Neural cell (in vitro differentiated cells): ENCODE data around the gene SPAG16. TPM values are rescaled to one million over a fixed set of nuclear protein-coding genes. Genes with fewer than 3 reads are reported as not detected.

Experiments used
- H2AFZ ChIP-seq: fragments of 200-600, 300-800 bp; sonication (generic), shearing (Covaris generic); 2 replicates; pipeline ENCODE4 v1.6.0; 2014; ENCODE audit warnings: low read depth, mild to moderate bottlenecking, antibody characterized with exemption, low read length, moderate library complexity
- H3F3A ChIP-seq: fragments of 200-600 bp; shearing (Covaris generic); 2 replicates; pipeline ENCODE4 v1.6.1; 2016; ENCODE audit warnings: mild to moderate bottlenecking, moderate library complexity, mixed read lengths, antibody characterized with exemption, low read length; ENCODE audit not compliant: insufficient read depth, poor library complexity, severe bottlenecking
- H3K27ac ChIP-seq: fragments of 200-600, 300-800 bp; sonication (generic), shearing (Covaris generic); 2 replicates; pipeline ENCODE4 v1.5.1; 2014; ENCODE audit warnings: mild to moderate bottlenecking, low read length, moderate library complexity
- H3K27me3 ChIP-seq: fragments of 300-800, 200-600 bp; sonication (generic), shearing (Covaris generic); 2 replicates; pipeline ENCODE4 v1.6.0; 2014; ENCODE audit warnings: mild to moderate bottlenecking, low read depth, low read length, moderate library complexity; ENCODE audit not compliant: insufficient read depth
- H3K36me3 ChIP-seq: fragments of 300-800, 200-600 bp; sonication (generic), shearing (Covaris generic); 2 replicates; pipeline ENCODE4 v1.5.1; 2014; ENCODE audit warnings: mild to moderate bottlenecking, antibody characterized with exemption, low read length, moderate library complexity; ENCODE audit not compliant: insufficient read depth
- H3K4me2 ChIP-seq: fragments of 300-800, 200-600 bp; sonication (generic), shearing (Covaris generic); 2 replicates; pipeline ENCODE4 v1.6.0; 2014; ENCODE audit warnings: mild to moderate bottlenecking, low read length
- H3K4me3 ChIP-seq: fragments of 300-800, 200-600 bp; sonication (generic), shearing (Covaris generic); 2 replicates; pipeline ENCODE4 v1.5.1; 2014; ENCODE audit warnings: mild to moderate bottlenecking, low read length, moderate library complexity
- H3K79me2 ChIP-seq: fragments of 200-600 bp; shearing (Covaris generic); replicated peaks from 2 replicates; pipeline ENCODE4 v1.6.0; 2014; ENCODE audit warnings: mild to moderate bottlenecking, low read length, moderate library complexity; ENCODE audit not compliant: insufficient read depth
- H3K9ac ChIP-seq: fragments of 300-800, 200-600 bp; sonication (generic), shearing (Covaris generic); 2 replicates; pipeline ENCODE4 v1.6.1; 2016; ENCODE audit warnings: mild to moderate bottlenecking, low read length, mixed read lengths
- H3K9me2 ChIP-seq: fragments of 200-600 bp; shearing (Covaris generic); 2 replicates; pipeline ENCODE4 v1.6.1; 2016; ENCODE audit warnings: mild to moderate bottlenecking, low read length, mixed read lengths; ENCODE audit not compliant: insufficient read depth
- H3K9me3 ChIP-seq: fragments of 200-600, 300-800 bp; sonication (generic), shearing (Covaris generic); 2 replicates; pipeline ENCODE4 v1.6.1; 2016; ENCODE audit warnings: mild to moderate bottlenecking, mixed run types, low read length, moderate library complexity, mixed read lengths
- H4K20me1 ChIP-seq: fragments of 200-600 bp; shearing (Covaris generic); 2 replicates; pipeline ENCODE4 v1.6.1; 2016; ENCODE audit warnings: mild to moderate bottlenecking, mixed run types; ENCODE audit not compliant: insufficient read depth
- EP300 ChIP-seq: fragments of 450-650 bp; conservative IDR thresholded peaks from 2 replicates; pipeline ENCODE4 v1.6.1; 2014; ENCODE audit warnings: antibody characterized with exemption, mild to moderate bottlenecking, moderate library complexity; ENCODE audit not compliant: poor library complexity, severe bottlenecking
- EZH2 ChIP-seq: fragments of 200-600, 300-800 bp; shearing (Covaris generic), sonication (generic); IDR thresholded peaks from 2 replicates; pipeline ENCODE4 v1.6.1; 2014; ENCODE audit warnings: antibody characterized with exemption, low read length, borderline replicate concordance, mild to moderate bottlenecking; ENCODE audit not compliant: insufficient read depth, poor library complexity, severe bottlenecking
- MXI1 ChIP-seq: fragments of 450-650 bp; conservative IDR thresholded peaks from 2 replicates; pipeline ENCODE4 v1.6.1; 2014; ENCODE audit warnings: antibody characterized with exemption, mild to moderate bottlenecking; ENCODE audit not compliant: poor library complexity, severe bottlenecking
- POLR2AphosphoS5 ChIP-seq: IDR thresholded peaks from 2 replicates; pipeline ENCODE4 v1.6.1; 2012
- RAD21 ChIP-seq: fragments of 450-650 bp; conservative IDR thresholded peaks from 2 replicates; pipeline ENCODE4 v1.6.1; 2014; ENCODE audit warnings: antibody characterized with exemption, mild to moderate bottlenecking, moderate library complexity
- SMC3 ChIP-seq: fragments of 450-650 bp; conservative IDR thresholded peaks from 2 replicates; pipeline ENCODE4 v1.6.1; 2014; ENCODE audit warnings: antibody characterized with exemption, mild to moderate bottlenecking, moderate library complexity; ENCODE audit not compliant: poor library complexity
- TAF1 ChIP-seq: IDR thresholded peaks from 2 replicates; pipeline ENCODE4 v1.6.1; 2012; ENCODE audit warnings: low read depth
- polyA plus RNA-seq: library from polyadenylated mRNA; depleted of rRNA; stranded (reverse); fragments of >200 nt; gene quantifications from 2 replicates; pipeline ENCODE4 v1.2.3, GENCODE V29; 2014
- TF ChIP-seq, protein P1 (sequence below): IDR thresholded peaks from 2 replicates; pipeline ENCODE4 v1.6.1; 2012; ENCODE audit warnings: borderline replicate concordance
- TF ChIP-seq, protein P2 (sequence below): fragments of 450-650 bp; IDR thresholded peaks from 2 replicates; pipeline ENCODE4 v1.5.1; 2014; ENCODE audit warnings: antibody characterized with exemption, mild to moderate bottlenecking, moderate library complexity; ENCODE audit not compliant: poor library complexity, severe bottlenecking

Gene SPAG16
- polyA plus RNA-seq, 1 donor from 2014 or later = 75.4 TPM

DNA sequence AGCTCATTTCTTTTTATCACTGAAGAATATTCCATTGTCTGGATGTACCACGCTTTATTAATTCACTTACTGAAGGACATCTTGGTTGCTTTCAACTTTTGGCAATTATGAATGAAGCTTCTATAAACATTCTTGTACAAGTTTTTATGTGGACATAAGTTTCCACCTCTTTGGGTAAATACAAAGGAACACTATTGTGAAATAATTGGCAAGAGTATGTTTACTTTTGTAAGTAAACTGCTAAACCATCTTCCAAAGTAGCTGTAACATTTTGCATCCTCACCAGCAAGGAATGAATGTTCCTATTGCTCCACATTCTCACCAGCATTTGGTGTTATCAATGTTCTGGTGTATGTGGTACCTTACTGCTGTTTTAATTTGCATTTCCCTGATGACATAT, 1110.8 kb downstream of the SPAG16 start:
- Histone ChIP-seq H3K4me3 (no peak overlapping the region), H3K27ac (no peak overlapping the region), H3K9ac (no peak overlapping the region), H3K9me3 (no peaks in the 10 kb centered on the region), H3K27me3 (no peaks in the 10 kb centered on the region), H3K9me2 (no peaks in the 10 kb centered on the region), H2AFZ (no peak overlapping the region), H3K79me2 (no peaks in the 10 kb centered on the region), H4K20me1 (no peaks in the 10 kb centered on the region), H3F3A (no peaks in the 10 kb centered on the region), H3K4me2 (no peak overlapping the region), H3K36me3 (no peaks in the 10 kb centered on the region)
- TF ChIP-seq, protein P1, sequence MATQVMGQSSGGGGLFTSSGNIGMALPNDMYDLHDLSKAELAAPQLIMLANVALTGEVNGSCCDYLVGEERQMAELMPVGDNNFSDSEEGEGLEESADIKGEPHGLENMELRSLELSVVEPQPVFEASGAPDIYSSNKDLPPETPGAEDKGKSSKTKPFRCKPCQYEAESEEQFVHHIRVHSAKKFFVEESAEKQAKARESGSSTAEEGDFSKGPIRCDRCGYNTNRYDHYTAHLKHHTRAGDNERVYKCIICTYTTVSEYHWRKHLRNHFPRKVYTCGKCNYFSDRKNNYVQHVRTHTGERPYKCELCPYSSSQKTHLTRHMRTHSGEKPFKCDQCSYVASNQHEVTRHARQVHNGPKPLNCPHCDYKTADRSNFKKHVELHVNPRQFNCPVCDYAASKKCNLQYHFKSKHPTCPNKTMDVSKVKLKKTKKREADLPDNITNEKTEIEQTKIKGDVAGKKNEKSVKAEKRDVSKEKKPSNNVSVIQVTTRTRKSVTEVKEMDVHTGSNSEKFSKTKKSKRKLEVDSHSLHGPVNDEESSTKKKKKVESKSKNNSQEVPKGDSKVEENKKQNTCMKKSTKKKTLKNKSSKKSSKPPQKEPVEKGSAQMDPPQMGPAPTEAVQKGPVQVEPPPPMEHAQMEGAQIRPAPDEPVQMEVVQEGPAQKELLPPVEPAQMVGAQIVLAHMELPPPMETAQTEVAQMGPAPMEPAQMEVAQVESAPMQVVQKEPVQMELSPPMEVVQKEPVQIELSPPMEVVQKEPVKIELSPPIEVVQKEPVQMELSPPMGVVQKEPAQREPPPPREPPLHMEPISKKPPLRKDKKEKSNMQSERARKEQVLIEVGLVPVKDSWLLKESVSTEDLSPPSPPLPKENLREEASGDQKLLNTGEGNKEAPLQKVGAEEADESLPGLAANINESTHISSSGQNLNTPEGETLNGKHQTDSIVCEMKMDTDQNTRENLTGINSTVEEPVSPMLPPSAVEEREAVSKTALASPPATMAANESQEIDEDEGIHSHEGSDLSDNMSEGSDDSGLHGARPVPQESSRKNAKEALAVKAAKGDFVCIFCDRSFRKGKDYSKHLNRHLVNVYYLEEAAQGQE = no peak
- TF ChIP-seq SMC3 = no peak
- no peak for TF ChIP-seq EZH2
- no peak for TF ChIP-seq EP300
- TF ChIP-seq TAF1 = no peak
- TF ChIP-seq, protein P2, sequence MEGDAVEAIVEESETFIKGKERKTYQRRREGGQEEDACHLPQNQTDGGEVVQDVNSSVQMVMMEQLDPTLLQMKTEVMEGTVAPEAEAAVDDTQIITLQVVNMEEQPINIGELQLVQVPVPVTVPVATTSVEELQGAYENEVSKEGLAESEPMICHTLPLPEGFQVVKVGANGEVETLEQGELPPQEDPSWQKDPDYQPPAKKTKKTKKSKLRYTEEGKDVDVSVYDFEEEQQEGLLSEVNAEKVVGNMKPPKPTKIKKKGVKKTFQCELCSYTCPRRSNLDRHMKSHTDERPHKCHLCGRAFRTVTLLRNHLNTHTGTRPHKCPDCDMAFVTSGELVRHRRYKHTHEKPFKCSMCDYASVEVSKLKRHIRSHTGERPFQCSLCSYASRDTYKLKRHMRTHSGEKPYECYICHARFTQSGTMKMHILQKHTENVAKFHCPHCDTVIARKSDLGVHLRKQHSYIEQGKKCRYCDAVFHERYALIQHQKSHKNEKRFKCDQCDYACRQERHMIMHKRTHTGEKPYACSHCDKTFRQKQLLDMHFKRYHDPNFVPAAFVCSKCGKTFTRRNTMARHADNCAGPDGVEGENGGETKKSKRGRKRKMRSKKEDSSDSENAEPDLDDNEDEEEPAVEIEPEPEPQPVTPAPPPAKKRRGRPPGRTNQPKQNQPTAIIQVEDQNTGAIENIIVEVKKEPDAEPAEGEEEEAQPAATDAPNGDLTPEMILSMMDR = no peak
- TF ChIP-seq POLR2AphosphoS5 = no peak
- TF ChIP-seq MXI1 = no peak
- TF ChIP-seq RAD21 = no peak

GRCh38 chr2:214401580-214401979, 1117.3 kb downstream of the SPAG16 start:
- Histone ChIP-seq H3K9me3 (no peaks in the 10 kb centered on the region), H3K27me3 (no peaks in the 10 kb centered on the region), H4K20me1 (no peaks in the 10 kb centered on the region), H3K27ac (no peak overlapping the region), H3K9ac (no peak overlapping the region), H2AFZ (no peak overlapping the region), H3K36me3 (no peaks in the 10 kb centered on the region), H3K4me3 (no peak overlapping the region), H3K4me2 (no peak overlapping the region), H3K9me2 (no peaks in the 10 kb centered on the region), H3F3A (no peaks in the 10 kb centered on the region), H3K79me2 (no peaks in the 10 kb centered on the region)
- no peak for TF ChIP-seq POLR2AphosphoS5
- TF ChIP-seq, protein P1 = no peak
- TF ChIP-seq, protein P2 = no peak
- no peak for TF ChIP-seq EZH2
- TF ChIP-seq MXI1 = no peak
- no peak for TF ChIP-seq TAF1
- no peak for TF ChIP-seq RAD21
- no peak for TF ChIP-seq EP300
- TF ChIP-seq SMC3 = no peak
